ENCODE measurements around the gene COL7A1. TPM values are rescaled to one million over a fixed set of nuclear protein-coding genes. Genes with fewer than 3 reads are reported as not detected.

Gene COL7A1
- total and polyA plus RNA-seq, 2 of the 8 experiments (the other 6 are each of a cell fraction or from before 2014, with no cell fraction given), result 10.7 to 13.9 TPM

GRCh38 chr3:48614044-48614443 is 18.9 kb upstream of the COL7A1 start:
- Histone ChIP-seq H3K4me1 (replicated peaks in 1 of 4; ENCODE audit: control insufficient read depth in 3 of 4, insufficient read depth in 4 of 4, low read length in 3 of 4) (peaks cover 0 to 2% (median under 1%) of the 10 kb centered on the region in 4 experiments; a peak in 2 of 7 replicates), H2BK120ac (replicated peaks; ENCODE audit: low read depth, low read length) (no peak overlapping the region), H3K4me3 (ENCODE audit: extremely low read depth in 1 of 4, insufficient read depth in 2 of 4, low read depth in 3 of 4, low read length in 4 of 4) (no peak overlapping the region), H3K9me3 (ENCODE audit: insufficient read depth in 2 of 2, low read depth in 1 of 2, low read length in 1 of 2) (no peaks in the 10 kb centered on the region), H3K56ac (replicated peaks; ENCODE audit: insufficient read length, low read depth, low read length) (no peak overlapping the region), H3K14ac (ENCODE audit: insufficient read length) (no peak overlapping the region), H3K36me3 (ENCODE audit: control insufficient read depth in 2 of 4, insufficient read depth in 4 of 4, low read length in 3 of 4) (peaks cover 0 to 3% (median 0%) of the 10 kb centered on the region in 4 experiments; a peak in 2 of 8 replicates), H3K4me2 (ENCODE audit: insufficient read depth in 1 of 2, low read depth in 2 of 2, low read length in 2 of 2) (no peak overlapping the region), H3K79me2 (ENCODE audit: control insufficient read depth in 1 of 2, insufficient read depth in 2 of 2, low read length in 2 of 2) (peaks cover under 1 to 1% of the 10 kb centered on the region in 2 experiments; a peak in 2 of 4 replicates), H2BK12ac (ENCODE audit: low read depth, low read length) (no peak overlapping the region), H4K5ac (ENCODE audit: insufficient read length, low read depth, low read length) (no peak overlapping the region), H2BK5ac (ENCODE audit: low read depth, low read length) (no peak overlapping the region), H2BK15ac (ENCODE audit: low read length) (no peak overlapping the region), H4K91ac (replicated peaks; ENCODE audit: insufficient read length, low read length) (no peak overlapping the region), H4K20me1 (replicated peaks in 1 of 2; ENCODE audit: control insufficient read depth in 1 of 2, insufficient read depth in 2 of 2, low read length in 2 of 2) (peaks cover 0 to 3% of the 10 kb centered on the region in 2 experiments), H3K27me3 (replicated peaks in 1 of 4; ENCODE audit: control insufficient read depth in 3 of 4, extremely low read depth in 1 of 4, insufficient read depth in 3 of 4, low read length in 3 of 4) (no peaks in the 10 kb centered on the region), H4K8ac (ENCODE audit: extremely low read depth, insufficient read depth, low read length) (no peak overlapping the region), H3K9ac (replicated peaks in 1 of 4; ENCODE audit: extremely low read depth in 1 of 4, low read depth in 3 of 4, low read length in 3 of 4) (no peak overlapping the region), H2BK20ac (ENCODE audit: low read length) (no peak overlapping the region), H3K79me1 (ENCODE audit: low read depth, low read length) (no peaks in the 10 kb centered on the region), H3K23ac (ENCODE audit: insufficient read length) (no peak overlapping the region), H2AFZ (ENCODE audit: low read length) (no peak overlapping the region), H3K18ac (ENCODE audit: extremely low read depth, low read length) (no peak overlapping the region), H2AK5ac (ENCODE audit: low read depth, low read length) (no peak overlapping the region), H3K27ac (ENCODE audit: low read depth, low read length) (no peak overlapping the region), H3K23me2 (ENCODE audit: low read depth, low read length) (0 out of 2 replicates have a peak, but pooled peaks cover 2% of the 10 kb centered on the region), H3K4ac (replicated peaks; ENCODE audit: insufficient read length, low read depth, low read length) (no peak overlapping the region)
- 97% methylated on average over 3 of the region's 3 CpGs; no CpG with 5 or more reads in 1 of the 2 experiments for WGBS, 2 experiments (ENCODE audit: extremely low coverage in 1 of 2, insufficient coverage in 1 of 2, insufficient read length in 1 of 2, insufficient replicate concordance in 2 of 2, low coverage in 1 of 2, low lambda C conversion rate in 2 of 2, missing lambda C conversion rate in 1 of 2)
- DNase-seq (ENCODE audit: low read depth in 1 of 2, low spot score in 2 of 2) (no peak), FAIRE-seq (no peak)
- CTCF ChIA-PET (ENCODE audit: partially characterized antibody), result interaction anchor here (2.5 kb wide), 1 partner anchor 10 kb away, joined by 7 read pairs; no protein-coding TSS in a partner anchor
- POLR2A ChIA-PET (ENCODE audit: partially characterized antibody), result interaction anchor here (0.7 to 5.0 kb wide), 5 partner anchors 9 to 168 kb away, joined by 3 to 75 read pairs (median 3); partner anchors contain the start of genes CELSR3 and TMEM89
- no peak for TF ChIP-seq FOSL1 (IDR thresholded peaks at IDR 0.05; ENCODE audit: insufficient read depth, low read depth, low read length)
- TF ChIP-seq KDM4A (IDR thresholded peaks at IDR 0.05; ENCODE audit: low read depth, low read length, severe bottlenecking), result no peak
- no peak for TF ChIP-seq CBX8 (IDR thresholded peaks at IDR 0.05; ENCODE audit: borderline replicate concordance, low read depth, low read length)
- no peak for TF ChIP-seq GABPA (IDR thresholded peaks at IDR 0.05; ENCODE audit: borderline replicate concordance, insufficient read depth, low read length)
- TF ChIP-seq RAD21 (IDR thresholded peaks at IDR 0.05 in 1 of 2, conservative IDR thresholded peaks at IDR 0.05 in 1 of 2; ENCODE audit: low read depth in 2 of 2, low read length in 2 of 2), result no peak
- TF ChIP-seq CHD1 (IDR thresholded peaks at IDR 0.05; ENCODE audit: low read depth, low read length), result no peak
- no peak for TF ChIP-seq MAFK (IDR thresholded peaks at IDR 0.05; ENCODE audit: low read depth, low read length)
- TF ChIP-seq ATF2 (IDR thresholded peaks at IDR 0.05; ENCODE audit: low read length), result no peak
- no peak for TF ChIP-seq TAF1 (IDR thresholded peaks at IDR 0.05; ENCODE audit: low read depth, low read length)
- TF ChIP-seq ASH2L (IDR thresholded peaks at IDR 0.05; ENCODE audit: low read length), result no peak
- TF ChIP-seq EZH2 (IDR thresholded peaks at IDR 0.05; ENCODE audit: low read depth, low read length, severe bottlenecking), result no peak

Data from H1 (cell line).